ENCODE results near the gene RDH13. TPM values are rescaled to one million over a fixed set of nuclear protein-coding genes. Genes with fewer than 3 reads are reported as not detected.
"Not testable (repeated sequence)": the region's sequence is repeated elsewhere in the genome, so short reads cannot be mapped to it uniquely, and the experiment has no call there.

Gene RDH13
- total RNA-seq, 1 experiment from 2014 or later = 80.4 TPM

DNA sequence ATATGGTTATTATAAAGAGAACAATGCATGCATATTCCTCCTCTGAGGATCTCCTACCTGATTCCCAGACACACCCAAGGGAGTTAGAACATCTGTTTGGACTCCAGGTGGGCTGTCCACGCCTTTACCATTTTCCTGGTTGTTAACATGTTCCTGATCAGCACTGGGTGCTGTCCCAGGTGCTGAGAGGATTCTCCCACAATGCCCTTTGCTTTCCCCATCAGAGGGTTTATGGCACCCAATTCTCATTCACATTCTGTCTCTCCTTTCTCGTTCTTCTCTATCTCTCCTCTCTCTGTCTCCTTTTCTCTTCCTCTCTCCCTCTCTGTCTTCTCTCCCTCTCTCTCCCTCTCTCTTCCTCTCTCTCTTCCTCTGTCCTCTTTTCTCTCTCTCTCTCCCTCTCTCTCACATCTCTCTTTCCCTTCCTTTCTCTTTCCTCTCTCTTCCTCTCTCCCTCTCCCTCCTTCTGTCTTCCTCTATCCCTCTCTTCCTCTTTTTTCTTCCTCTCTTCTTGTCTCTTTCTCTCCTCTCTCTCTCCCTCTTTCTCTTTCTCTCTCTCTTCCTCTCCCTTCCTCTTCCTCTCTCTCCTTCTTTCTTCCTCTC, 3.3 kb upstream of the RDH13 start:
- Histone ChIP-seq H3K36me3 (ENCODE audit: low read depth, low read length) (no peaks in the 10 kb centered on the region), H3K9me3 (ENCODE audit: low read length) (no peaks in the 10 kb centered on the region), H4K20me1 (ENCODE audit: low read length) (peaks cover 4% of the 10 kb centered on the region; the same call in 1 of the 2 replicates), H3K9me2 (replicated peaks; ENCODE audit: low read length) (no peaks in the 10 kb centered on the region), H3F3A (ENCODE audit: low read length, unreplicated experiment) (peaks cover 9% of the 10 kb centered on the region), H3K9ac (ENCODE audit: low read length) (no peak overlapping the region), H3K4me2 (ENCODE audit: low read length) (no peak overlapping the region), H3K27me3 (ENCODE audit: low read length) (no peaks in the 10 kb centered on the region), H2AFZ (ENCODE audit: low read length) (no peak overlapping the region), H3K27ac (ENCODE audit: low read length) (no peak overlapping the region), H3K79me2 (ENCODE audit: low read length) (peaks cover 17% of the 10 kb centered on the region), H3K4me1 (ENCODE audit: insufficient read depth, low read length) (peaks cover 30% of the 10 kb centered on the region), H3K4me3 (ENCODE audit: low read length) (no peak overlapping the region)
- no TSS peak for BruUV-seq (replicated peaks)
- ChIA-PET POLR2A (ENCODE audit: unreplicated experiment) (no interaction called here), CTCF (no interaction called here)
- TF ChIP-seq, protein P1, sequence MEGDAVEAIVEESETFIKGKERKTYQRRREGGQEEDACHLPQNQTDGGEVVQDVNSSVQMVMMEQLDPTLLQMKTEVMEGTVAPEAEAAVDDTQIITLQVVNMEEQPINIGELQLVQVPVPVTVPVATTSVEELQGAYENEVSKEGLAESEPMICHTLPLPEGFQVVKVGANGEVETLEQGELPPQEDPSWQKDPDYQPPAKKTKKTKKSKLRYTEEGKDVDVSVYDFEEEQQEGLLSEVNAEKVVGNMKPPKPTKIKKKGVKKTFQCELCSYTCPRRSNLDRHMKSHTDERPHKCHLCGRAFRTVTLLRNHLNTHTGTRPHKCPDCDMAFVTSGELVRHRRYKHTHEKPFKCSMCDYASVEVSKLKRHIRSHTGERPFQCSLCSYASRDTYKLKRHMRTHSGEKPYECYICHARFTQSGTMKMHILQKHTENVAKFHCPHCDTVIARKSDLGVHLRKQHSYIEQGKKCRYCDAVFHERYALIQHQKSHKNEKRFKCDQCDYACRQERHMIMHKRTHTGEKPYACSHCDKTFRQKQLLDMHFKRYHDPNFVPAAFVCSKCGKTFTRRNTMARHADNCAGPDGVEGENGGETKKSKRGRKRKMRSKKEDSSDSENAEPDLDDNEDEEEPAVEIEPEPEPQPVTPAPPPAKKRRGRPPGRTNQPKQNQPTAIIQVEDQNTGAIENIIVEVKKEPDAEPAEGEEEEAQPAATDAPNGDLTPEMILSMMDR (conservative IDR thresholded peaks at IDR 0.05; ENCODE audit: low read depth, low read length) = no peak
- TF ChIP-seq EZH2phosphoT487 (IDR thresholded peaks at IDR 0.05; ENCODE audit: borderline replicate concordance, low read length) (no peak), EZH2 (IDR thresholded peaks at IDR 0.05; ENCODE audit: low read length, unreplicated experiment) (no peak)
- intact Hi-C loops (cut with micrococcal nuclease) = no loop called here
- ATAC-seq (no peak), DNase-seq (peak; percentile 38)

DNA sequence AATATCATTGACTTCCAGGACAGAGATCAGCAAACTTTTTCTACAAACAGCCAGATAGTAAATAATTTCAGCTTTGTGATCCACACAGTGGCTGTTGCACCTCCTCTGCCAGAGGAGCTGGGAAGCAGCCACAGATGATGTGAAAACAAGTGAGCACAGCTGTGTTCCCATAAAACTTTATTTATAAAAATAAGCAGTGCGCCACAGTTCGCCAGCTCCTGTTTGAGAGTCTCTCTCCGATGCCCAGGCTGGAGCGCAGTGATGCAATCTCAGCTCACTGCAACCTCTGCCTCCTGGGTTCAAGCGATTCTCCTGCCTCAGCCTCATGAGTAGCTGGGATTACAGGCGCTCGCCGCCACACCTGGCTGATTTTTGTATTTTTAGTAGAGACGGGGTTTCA, 2.6 kb upstream of the RDH13 start:
- H3K27ac ChIP-seq (ENCODE audit: low read length); H3K9ac ChIP-seq (ENCODE audit: low read length); H2AFZ ChIP-seq (ENCODE audit: low read length); H4K20me1 ChIP-seq (ENCODE audit: low read length); H3K4me2 ChIP-seq (ENCODE audit: low read length); H3K27me3 ChIP-seq (ENCODE audit: low read length); H3K9me2 ChIP-seq (replicated peaks; ENCODE audit: low read length); DNase-seq; ATAC-seq; H3K36me3 ChIP-seq (ENCODE audit: low read depth, low read length); H3F3A ChIP-seq (ENCODE audit: low read length, unreplicated experiment); H3K4me3 ChIP-seq (ENCODE audit: low read length); intact Hi-C loops (cut with micrococcal nuclease); H3K9me3 ChIP-seq (ENCODE audit: low read length); POLR2A ChIA-PET (ENCODE audit: unreplicated experiment); BruUV-seq (replicated peaks): not testable (repeated sequence)
- H3K4me1 ChIP-seq (ENCODE audit: insufficient read depth, low read length) = peaks cover 26% of the 10 kb centered on the region
- peaks cover 24% of the 10 kb centered on the region for H3K79me2 ChIP-seq (ENCODE audit: low read length)
- CTCF ChIA-PET = interaction anchor here (0.7 kb wide), 1 partner anchor 20 kb away, joined by 10 read pairs; no protein-coding TSS in a partner anchor

DNA sequence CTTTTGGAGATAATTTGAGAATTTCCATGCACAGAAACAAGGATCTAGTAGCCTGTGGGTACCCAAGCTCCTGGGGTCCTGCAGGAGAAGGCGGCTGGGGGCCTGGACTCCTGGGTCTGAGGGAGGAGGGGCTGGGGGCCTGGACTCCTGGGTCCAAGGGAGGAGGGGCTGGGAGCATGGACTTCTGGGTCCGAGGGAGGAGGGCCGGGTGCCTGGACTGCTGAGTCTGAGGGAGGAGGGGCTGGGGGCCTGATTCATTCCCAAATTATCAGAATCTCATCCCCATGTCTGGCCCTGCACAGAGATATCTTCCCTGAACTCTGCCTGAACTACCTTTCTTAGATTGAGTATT, 520 bp upstream of the RDH13 start:
- no peak overlapping the region for H3K4me2 ChIP-seq (ENCODE audit: low read length)
- peaks cover 37% of the 10 kb centered on the region for H3K79me2 ChIP-seq (ENCODE audit: low read length)
- intact Hi-C loops (cut with micrococcal nuclease) = loop anchor here (5.0 kb wide), 1 partner anchor 54 kb away; the partner anchor contains the start of gene PPP1R12C
- TF ChIP-seq EZH2 (IDR thresholded peaks at IDR 0.05; ENCODE audit: low read length, unreplicated experiment) (no peak), EZH2phosphoT487 (IDR thresholded peaks at IDR 0.05; ENCODE audit: borderline replicate concordance, low read length) (no peak)
- TF ChIP-seq, protein P1 (conservative IDR thresholded peaks at IDR 0.05; ENCODE audit: low read depth, low read length) = no peak
- no peak overlapping the region for H3K27ac ChIP-seq (ENCODE audit: low read length)
- no peaks in the 10 kb centered on the region for H3K27me3 ChIP-seq (ENCODE audit: low read length)
- DNase-seq (no peak), ATAC-seq (no peak)
- no TSS peak for BruUV-seq (replicated peaks)
- peaks cover 12% of the 10 kb centered on the region for H3K36me3 ChIP-seq (ENCODE audit: low read depth, low read length)
- peaks cover 4% of the 10 kb centered on the region; the same call in 1 of the 2 replicates for H4K20me1 ChIP-seq (ENCODE audit: low read length)
- no peaks in the 10 kb centered on the region for H3K9me3 ChIP-seq (ENCODE audit: low read length)
- CTCF ChIA-PET = interaction anchor here (0.6 kb wide), 2 partner anchors 42 to 251 kb away, joined by 3 read pairs; no protein-coding TSS in a partner anchor
- H3K4me3 ChIP-seq (ENCODE audit: low read length) = no peak overlapping the region
- POLR2A ChIA-PET (ENCODE audit: unreplicated experiment) = interaction anchor here (0.6 to 0.8 kb wide), 2 partner anchors 11 to 276 kb away, joined by 4 to 6 read pairs; no protein-coding TSS in a partner anchor
- no peaks in the 10 kb centered on the region for H3F3A ChIP-seq (ENCODE audit: low read length, unreplicated experiment)
- H3K9ac ChIP-seq (ENCODE audit: low read length) = no peak overlapping the region
- H3K9me2 ChIP-seq (replicated peaks; ENCODE audit: low read length) = no peaks in the 10 kb centered on the region
- H3K4me1 ChIP-seq (ENCODE audit: insufficient read depth, low read length) = peaks cover 12% of the 10 kb centered on the region
- no peak overlapping the region for H2AFZ ChIP-seq (ENCODE audit: low read length)

DNA sequence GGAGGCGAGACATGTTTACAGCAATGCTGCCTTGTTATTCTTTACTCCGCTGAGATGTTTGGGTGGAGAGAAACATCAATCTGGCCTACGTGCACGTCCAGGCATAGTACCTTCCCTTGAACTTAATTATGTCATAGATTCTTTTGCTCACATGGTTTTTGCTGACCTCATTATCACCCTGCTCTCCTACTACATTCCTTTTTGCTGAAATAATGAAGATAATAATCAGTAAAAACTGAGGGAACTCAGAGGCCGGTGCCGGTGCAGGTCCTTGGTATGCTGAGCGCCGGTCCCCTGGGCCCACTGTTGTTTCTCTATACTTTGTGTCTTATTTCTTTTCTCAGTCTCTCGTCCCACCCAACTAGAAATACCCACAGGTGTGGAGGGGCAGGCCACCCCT, 2.7 kb downstream of the RDH13 start:
- H4K20me1 ChIP-seq (ENCODE audit: low read length); H3K9me2 ChIP-seq (replicated peaks; ENCODE audit: low read length); ATAC-seq; H3K27me3 ChIP-seq (ENCODE audit: low read length); POLR2A ChIA-PET (ENCODE audit: unreplicated experiment); DNase-seq; CTCF ChIA-PET; H3K4me3 ChIP-seq (ENCODE audit: low read length); H2AFZ ChIP-seq (ENCODE audit: low read length); H3K9ac ChIP-seq (ENCODE audit: low read length); H3F3A ChIP-seq (ENCODE audit: low read length, unreplicated experiment); H3K4me2 ChIP-seq (ENCODE audit: low read length); H3K9me3 ChIP-seq (ENCODE audit: low read length); H3K27ac ChIP-seq (ENCODE audit: low read length): not testable (repeated sequence)
- Histone ChIP-seq H3K4me1 (ENCODE audit: insufficient read depth, low read length) (peaks cover 12% of the 10 kb centered on the region), H3K36me3 (ENCODE audit: low read depth, low read length) (peaks cover 32% of the 10 kb centered on the region), H3K79me2 (ENCODE audit: low read length) (peaks cover 37% of the 10 kb centered on the region)
- TSS peak; percentile 9 for BruUV-seq (replicated peaks)
- intact Hi-C loops (cut with micrococcal nuclease) = loop anchor here (5.0 kb wide), 1 partner anchor 57 kb away; the partner anchor contains the start of gene PPP1R12C

Measured in PC-3 (cell line).